T-cell (primary cell): Measurements from ENCODE around the gene EEFSEC. TPM values are rescaled to one million over a fixed set of nuclear protein-coding genes. Genes with fewer than 3 reads are reported as not detected.

Experiments
- ATAC-seq, 4 experiments: fragments of 200-7000 bp in 3 of 4; fragments of 150-1000 bp in 1 of 4; cut with Tn5 transposase; replicated peaks in 1 of 4; 1 replicate in 3 of 4; 2 replicates in 1 of 4; pipeline ENCODE4 v1.10.0; 2021; ENCODE audit warnings: moderate library complexity in 3 of 4, mild to moderate bottlenecking in 2 of 4, moderate number of reproducible peaks in 1 of 4
- CTCF ChIA-PET, 2 donors: fragments of 300-600 bp; sonication (Branson Sonifier 250); formaldehyde crosslinking; loops; one replicate each; lab custom pipeline; 2022; ENCODE audit warnings: antibody characterized with exemption in 2 of 2; lab: Charles Lee
- POLR2A ChIA-PET, 2 donors: fragments of 300-600 bp; sonication (Branson Sonifier 250); formaldehyde crosslinking; loops; one replicate each; lab custom pipeline; 2022; ENCODE audit warnings: antibody characterized with exemption in 2 of 2; lab: Charles Lee
- DNase-seq, 35 experiments: peaks; one replicate each; pipeline versions ENCODE4 v3.0.0 to v3.0.0-alpha.2; 2013 to 2023
- H3K27ac ChIP-seq: one replicate; pipeline ENCODE4 v1.5.1; 2013; ENCODE audit warnings: low read length
- H3K27me3 ChIP-seq, 2 experiments: replicated peaks in 1 of 2; 1 replicate in 1 of 2; 2 replicates in 1 of 2; pipeline versions ENCODE4 v1.6.1 to v1.7.0; 2013; ENCODE audit warnings: low read length in 1 of 2, mixed read lengths in 1 of 2; ENCODE audit not compliant: control insufficient read depth in 2 of 2, insufficient read depth in 2 of 2; ENCODE audit errors: extremely low read depth in 1 of 2
- H3K36me3 ChIP-seq, 2 donors: 1 replicate in 1 of 2; 2 replicates in 1 of 2; pipeline versions ENCODE4 v1.6.1 to v1.7.0; 2013; ENCODE audit warnings: low read length in 1 of 2; ENCODE audit not compliant: control insufficient read depth in 2 of 2, insufficient read depth in 1 of 2; ENCODE audit errors: extremely low read depth in 1 of 2
- H3K4me1 ChIP-seq, 2 experiments: 1 replicate in 1 of 2; 2 replicates in 1 of 2; pipeline versions ENCODE4 v1.6.1 to v1.7.0; 2013; ENCODE audit warnings: low read length in 2 of 2, mixed read lengths in 1 of 2; ENCODE audit not compliant: insufficient read depth in 2 of 2, control insufficient read depth in 1 of 2; ENCODE audit errors: extremely low read depth in 1 of 2
- H3K4me3 ChIP-seq, 2 donors: 1 replicate in 1 of 2; 2 replicates in 1 of 2; pipeline versions ENCODE4 v1.5.1 to v1.7.0; 2013; ENCODE audit warnings: mild to moderate bottlenecking in 2 of 2, low read length in 1 of 2, moderate library complexity in 1 of 2; ENCODE audit not compliant: control insufficient read depth in 1 of 2; ENCODE audit errors: extremely low read depth in 1 of 2
- H3K9me3 ChIP-seq: 2 replicates; pipeline ENCODE4 v1.7.0; 2013
- H3K27ac Mint-ChIP-seq, 2 donors: one replicate each; pipeline ENCODE4 v1.8.0; 2020 to 2021; ENCODE audit warnings: mild to moderate bottlenecking in 2 of 2, mixed read lengths in 2 of 2
- H3K27me3 Mint-ChIP-seq, 2 donors: one replicate each; pipeline ENCODE4 v1.8.0; 2021 to 2022; ENCODE audit warnings: mixed read lengths in 2 of 2
- H3K36me3 Mint-ChIP-seq: one replicate; pipeline ENCODE4 v1.8.0; 2021; ENCODE audit warnings: mixed read lengths
- H3K4me1 Mint-ChIP-seq, 3 donors: one replicate each; pipeline ENCODE4 v1.8.0; 2020 to 2022; ENCODE audit warnings: mixed read lengths in 3 of 3, mild to moderate bottlenecking in 1 of 3
- H3K4me3 Mint-ChIP-seq, 3 donors: one replicate each; pipeline ENCODE4 v1.8.0; 2020 to 2022; ENCODE audit warnings: mild to moderate bottlenecking in 3 of 3, mixed read lengths in 3 of 3, moderate library complexity in 3 of 3
- H3K9me3 Mint-ChIP-seq, 3 donors: one replicate each; pipeline ENCODE4 v1.8.0; 2020 to 2022; ENCODE audit warnings: mixed read lengths in 3 of 3
- WGBS: methylation state at CpG from one replicate; pipeline ENCODE4 v1.1.5; 2013; ENCODE audit warnings: missing lambda C conversion rate; ENCODE audit not compliant: insufficient coverage; 5-methylcytosine and 5-hydroxymethylcytosine counted together
- total RNA-seq, 35 experiments: library from RNA in 6 of 35; stranded (reverse) in 6 of 35; fragments of 120-200 nt in 1 of 35; gene quantifications; one replicate each; pipeline versions ENCODE4 v1.2.1 to v1.2.4 and lab custom pipeline; 2013 to 2026

EEFSEC gene
- total RNA-seq, 5 donors from 2014 or later (not counting 1 experiment from before 2014, with no cell fraction given) = 15.9 to 21.1 (median 19.1) TPM

DNA sequence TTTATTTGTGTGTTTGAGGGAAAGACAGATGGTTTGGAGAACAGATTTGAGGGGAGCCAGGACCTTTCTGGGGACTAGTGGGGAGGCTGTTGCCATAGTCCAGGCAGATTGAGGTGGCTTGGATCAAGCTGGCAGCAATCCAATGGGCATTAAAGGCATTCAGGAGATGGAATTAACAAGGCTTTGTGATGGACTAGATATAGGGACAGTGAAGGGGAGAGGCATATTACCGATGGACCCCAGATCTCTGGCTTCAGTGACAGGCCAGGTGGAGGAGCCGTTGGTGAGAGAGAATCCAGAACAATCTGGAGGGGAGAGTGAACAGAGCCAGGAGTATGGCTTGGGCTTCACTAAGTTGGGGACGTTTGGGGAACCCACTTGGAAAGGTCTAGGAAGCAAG, 124.8 kb downstream of the EEFSEC start:
- H3K4me3 ChIP-seq = no peak overlapping the region
- H3K4me3 Mint-ChIP-seq = no peak overlapping the region
- H3K27ac Mint-ChIP-seq = no peak overlapping the region
- no peaks in the 10 kb centered on the region for H3K27me3 Mint-ChIP-seq
- H3K4me1 Mint-ChIP-seq = peaks cover 3 to 8% (median 5%) of the 10 kb centered on the region in 3 donors
- no peaks in the 10 kb centered on the region for H3K9me3 ChIP-seq
- H3K9me3 Mint-ChIP-seq = no peaks in the 10 kb centered on the region
- CTCF ChIA-PET = interaction anchor here in 1 of 2 donors (1.0 kb wide), 1 partner anchor 183 kb away, joined by 3 read pairs; no protein-coding TSS in a partner anchor
- ATAC-seq (no peak), DNase-seq (no peak)
- H3K27ac ChIP-seq = no peak overlapping the region
- H3K36me3 Mint-ChIP-seq = peaks cover 7% of the 10 kb centered on the region
- no peaks in the 10 kb centered on the region for H3K27me3 ChIP-seq
- peaks cover 3 to 5% of the 10 kb centered on the region in 2 donors for H3K36me3 ChIP-seq
- 86% methylated on average over 3 of the region's 3 CpGs for WGBS
- H3K4me1 ChIP-seq = peaks cover 0 to 3% of the 10 kb centered on the region in 2 experiments
- POLR2A ChIA-PET = no interaction called here

DNA sequence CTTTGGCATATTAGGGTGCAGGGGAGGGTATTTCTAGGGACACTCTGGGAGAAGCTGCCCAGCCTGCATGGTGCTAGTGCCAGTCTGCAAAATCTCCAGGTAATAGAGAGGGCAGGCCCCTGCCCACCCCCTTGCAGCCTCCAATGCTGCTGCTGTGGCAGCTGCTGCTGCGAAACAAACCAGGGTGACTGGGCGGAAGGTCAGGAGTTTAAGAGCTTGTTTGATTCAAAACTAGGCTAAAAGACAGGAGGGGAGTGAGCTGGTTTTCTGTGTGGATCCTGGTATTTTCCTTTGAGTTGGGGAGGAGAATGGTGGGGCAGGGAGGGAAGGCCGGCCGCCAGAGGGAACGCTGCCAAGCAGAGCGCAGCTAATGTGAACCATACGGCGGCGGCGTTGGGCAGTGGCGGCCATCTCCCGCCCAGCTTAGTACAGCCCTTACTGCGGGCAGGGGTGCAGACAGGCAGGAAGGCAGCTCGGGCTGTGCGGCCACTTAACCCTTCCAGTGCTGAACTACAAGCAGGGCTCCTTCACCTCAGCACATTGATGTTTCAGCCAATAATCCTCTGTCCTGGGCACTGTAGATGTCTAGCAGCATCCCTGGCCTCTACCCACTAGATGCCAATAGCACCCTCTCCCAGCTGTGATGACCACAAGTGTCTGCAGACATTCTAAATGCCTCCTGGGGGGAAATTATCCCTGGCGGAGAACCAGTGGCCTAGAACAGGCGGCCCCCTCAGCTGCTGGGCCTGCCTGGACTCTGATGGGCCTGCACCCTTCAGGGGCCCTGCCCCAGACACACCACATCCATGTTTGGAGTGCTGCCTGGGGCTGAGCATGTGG, 125.7 kb downstream of the EEFSEC start:
- DNase-seq (no peak), ATAC-seq (no peak)
- peaks cover 3 to 5% of the 10 kb centered on the region in 2 donors for H3K36me3 ChIP-seq
- no peaks in the 10 kb centered on the region for H3K9me3 Mint-ChIP-seq
- peaks cover 11% of the 10 kb centered on the region for H3K36me3 Mint-ChIP-seq
- peaks cover 0 to 3% of the 10 kb centered on the region in 2 experiments for H3K4me1 ChIP-seq
- peak overlapping the region in 1 of 2 donors; percentile 29 for H3K27ac Mint-ChIP-seq
- 94% methylated on average over 14 of the region's 17 CpGs for WGBS
- H3K27me3 ChIP-seq = no peaks in the 10 kb centered on the region
- ChIA-PET CTCF (interaction anchor here in 1 of 2 donors (1.0 kb wide), 1 partner anchor 184 kb away, joined by 3 read pairs; no protein-coding TSS in a partner anchor), POLR2A (no interaction called here)
- H3K27me3 Mint-ChIP-seq = no peaks in the 10 kb centered on the region
- no peak overlapping the region for H3K4me3 ChIP-seq
- no peak overlapping the region for H3K27ac ChIP-seq
- H3K9me3 ChIP-seq = no peaks in the 10 kb centered on the region
- H3K4me1 Mint-ChIP-seq = peaks cover 3 to 8% (median 5%) of the 10 kb centered on the region in 3 donors
- no peak overlapping the region for H3K4me3 Mint-ChIP-seq

DNA sequence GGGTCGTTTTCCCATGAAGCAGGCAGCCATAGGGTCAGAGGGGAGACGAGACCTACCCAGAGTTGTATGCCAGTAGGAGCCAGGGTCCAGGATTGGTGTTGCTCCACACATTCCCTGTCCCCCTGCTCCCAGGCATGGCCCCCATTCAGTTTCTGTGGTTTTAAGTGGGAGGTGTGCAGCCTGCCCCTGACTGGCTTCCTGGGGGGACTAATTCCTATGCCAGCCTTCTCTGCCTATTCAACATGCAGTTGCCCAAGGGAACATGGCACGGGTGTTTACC, 126.3 kb downstream of the EEFSEC start:
- no peak for ATAC-seq
- no peaks in the 10 kb centered on the region for H3K27me3 Mint-ChIP-seq
- H3K9me3 Mint-ChIP-seq = no peaks in the 10 kb centered on the region
- peaks cover 3 to 5% of the 10 kb centered on the region in 2 donors for H3K36me3 ChIP-seq
- no peaks in the 10 kb centered on the region for H3K27me3 ChIP-seq
- H3K9me3 ChIP-seq = no peaks in the 10 kb centered on the region
- WGBS = 78% methylated on average over 3 of the region's 3 CpGs
- ChIA-PET POLR2A (no interaction called here), CTCF (no interaction called here)
- no peak for DNase-seq
- H3K4me1 ChIP-seq = peaks cover 0 to 3% of the 10 kb centered on the region in 2 experiments
- no peak overlapping the region for H3K27ac ChIP-seq
- H3K4me3 ChIP-seq = no peak overlapping the region
- peaks cover 14% of the 10 kb centered on the region for H3K36me3 Mint-ChIP-seq
- H3K4me3 Mint-ChIP-seq = no peak overlapping the region
- H3K27ac Mint-ChIP-seq = no peak overlapping the region
- H3K4me1 Mint-ChIP-seq = peaks cover 3 to 8% (median 5%) of the 10 kb centered on the region in 3 donors

DNA sequence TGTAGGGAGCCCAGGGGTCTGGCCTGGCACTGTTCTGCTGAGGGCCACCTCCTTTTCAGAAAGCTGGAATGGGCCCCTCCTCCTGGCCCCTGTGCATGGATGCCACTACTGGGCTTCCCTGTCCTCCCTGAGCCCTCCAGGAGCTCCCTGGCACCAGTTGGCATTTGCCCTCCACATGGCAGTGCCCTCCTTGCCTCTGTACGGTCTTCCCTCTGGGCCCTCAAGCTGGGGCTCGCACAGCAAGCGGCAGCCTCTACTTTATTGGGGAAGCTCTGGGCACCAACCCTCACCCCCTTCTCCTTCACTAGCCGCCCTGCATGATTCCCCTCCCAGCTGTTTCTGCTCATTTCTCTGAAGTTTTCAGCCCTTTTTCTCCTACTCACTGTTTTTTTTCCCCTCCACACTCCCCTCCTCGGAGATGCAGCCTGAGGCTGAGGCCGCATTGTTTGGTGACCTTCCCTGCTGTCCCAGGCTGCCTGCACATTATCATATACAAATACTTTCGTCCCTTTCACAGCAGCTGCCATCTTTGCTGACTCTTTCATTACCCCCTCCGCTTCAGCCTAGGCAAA, 127.3 kb downstream of the EEFSEC start:
- ChIA-PET CTCF (no interaction called here), POLR2A (no interaction called here)
- no peak for ATAC-seq
- Histone ChIP-seq H3K9me3 (no peaks in the 10 kb centered on the region), H3K27me3 (no peaks in the 10 kb centered on the region), H3K27ac (no peak overlapping the region), H3K4me1 (peaks cover 0 to 3% of the 10 kb centered on the region in 2 experiments), H3K4me3 (no peak overlapping the region), H3K36me3 (peaks cover 0 to 1% of the 10 kb centered on the region in 2 donors)
- DNase-seq = no peak
- H3K4me3 Mint-ChIP-seq = no peak overlapping the region
- H3K27ac Mint-ChIP-seq = peak overlapping the region in 1 of 2 donors; percentile 41
- 93% methylated on average over 7 of the region's 8 CpGs for WGBS
- H3K27me3 Mint-ChIP-seq = no peaks in the 10 kb centered on the region
- no peaks in the 10 kb centered on the region for H3K9me3 Mint-ChIP-seq
- H3K4me1 Mint-ChIP-seq = peaks cover 3 to 10% (median 6%) of the 10 kb centered on the region in 3 donors
- H3K36me3 Mint-ChIP-seq = peaks cover 20% of the 10 kb centered on the region

GRCh38 chr3:128281056-128281455, 127.8 kb downstream of the EEFSEC start:
- H3K9me3 Mint-ChIP-seq = no peaks in the 10 kb centered on the region
- no peak overlapping the region for H3K27ac Mint-ChIP-seq
- no peak overlapping the region for H3K4me3 Mint-ChIP-seq
- Histone ChIP-seq H3K4me3 (no peak overlapping the region), H3K9me3 (no peaks in the 10 kb centered on the region), H3K36me3 (no peaks in the 10 kb centered on the region), H3K4me1 (peaks cover 0 to 3% of the 10 kb centered on the region in 2 experiments), H3K27ac (no peak overlapping the region), H3K27me3 (no peaks in the 10 kb centered on the region)
- ChIA-PET CTCF (no interaction called here), POLR2A (no interaction called here)
- ATAC-seq (no peak), DNase-seq (no peak)
- WGBS = 50% methylated on average over 2 of the region's 2 CpGs
- H3K4me1 Mint-ChIP-seq = peaks cover 3 to 15% (median 8%) of the 10 kb centered on the region in 3 donors
- peaks cover 24% of the 10 kb centered on the region for H3K36me3 Mint-ChIP-seq
- no peaks in the 10 kb centered on the region for H3K27me3 Mint-ChIP-seq

DNA sequence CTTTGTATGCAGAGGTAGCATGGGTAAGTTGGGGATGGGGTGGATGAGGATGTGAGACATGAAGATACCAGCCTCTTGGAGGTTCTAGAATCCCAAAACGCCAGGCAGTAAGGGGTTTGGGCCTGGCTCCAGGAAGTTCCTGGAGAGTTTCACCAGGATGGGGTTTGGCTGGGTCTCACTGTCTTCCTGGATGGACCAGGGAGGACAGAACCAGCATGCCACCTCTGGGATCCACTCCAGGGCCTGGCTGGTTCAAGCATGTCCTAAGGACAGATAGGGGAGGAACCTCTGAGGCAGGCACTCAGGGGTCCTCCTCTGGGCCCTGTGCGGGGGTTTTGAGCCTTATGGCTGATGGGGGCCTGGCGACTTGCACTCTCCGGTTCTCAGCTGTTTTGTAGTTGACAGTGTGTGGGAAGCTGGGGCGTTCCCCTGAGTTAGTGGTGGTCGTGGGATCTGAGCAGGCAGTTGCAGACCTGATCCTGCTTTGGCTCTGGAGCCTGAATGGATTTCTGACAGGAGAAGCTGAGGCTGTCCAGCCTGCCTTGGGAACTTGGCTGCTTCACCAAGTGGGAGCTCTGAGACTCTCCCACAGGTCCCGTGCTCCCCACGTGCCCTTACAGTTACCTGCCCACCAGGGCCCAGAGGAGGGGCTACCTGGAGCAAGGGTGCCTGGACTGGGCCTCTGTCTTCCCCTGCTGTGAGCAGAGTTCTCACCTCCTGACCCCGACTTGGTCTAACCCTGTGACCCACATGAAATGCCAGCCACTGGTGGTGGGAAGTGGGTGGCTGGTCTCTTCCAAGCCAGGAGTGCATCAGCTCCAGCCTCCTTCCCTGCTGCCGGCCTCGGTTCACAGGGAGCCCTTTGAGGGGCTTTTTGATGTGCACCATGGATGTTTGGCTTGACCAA, 128.4 kb downstream of the EEFSEC start:
- no peaks in the 10 kb centered on the region for H3K9me3 Mint-ChIP-seq
- H3K27me3 Mint-ChIP-seq = no peaks in the 10 kb centered on the region
- H3K36me3 Mint-ChIP-seq = peaks cover 27% of the 10 kb centered on the region
- H3K4me3 Mint-ChIP-seq = no peak overlapping the region
- no peak overlapping the region for H3K4me3 ChIP-seq
- H3K36me3 ChIP-seq = no peaks in the 10 kb centered on the region
- DNase-seq = no peak
- H3K27ac Mint-ChIP-seq = no peak overlapping the region
- ChIA-PET POLR2A (no interaction called here), CTCF (interaction anchor here in 1 of 2 donors (0.7 kb wide), 1 partner anchor 1168 kb away, joined by 3 read pairs; no protein-coding TSS in a partner anchor)
- H3K4me1 Mint-ChIP-seq = peaks cover 3 to 22% (median 9%) of the 10 kb centered on the region in 3 donors
- no peak overlapping the region for H3K27ac ChIP-seq
- no peaks in the 10 kb centered on the region for H3K27me3 ChIP-seq
- no peak for ATAC-seq
- 85% methylated on average over 10 of the region's 11 CpGs for WGBS
- H3K9me3 ChIP-seq = no peaks in the 10 kb centered on the region
- H3K4me1 ChIP-seq = peaks cover 0 to 3% of the 10 kb centered on the region in 2 experiments
